GM12873 (cell line): ENCODE measurements around the gene LAMB2.

Experiments used
- CTCF ChIP-seq: IDR thresholded peaks from 2 replicates; pipeline ENCODE4 v1.5.1; 2012; ENCODE audit warnings: low read depth, mild to moderate bottlenecking, moderate library complexity, low read length, control low read depth; ENCODE audit not compliant: insufficient read depth; ENCODE audit errors: missing control alignments

LAMB2 gene

GRCh38 chr3:49165771-49166751, 33.2 kb upstream of the LAMB2 start, which contains the start of gene CCDC71:
CCDC71 (minus strand) TSS chr3:49166331; CDS start chr3:49164208, 2,123 bp downstream.
- no peak for TF ChIP-seq CTCF

- no peak for TF ChIP-seq CTCF
Observed at GRCh38 chr3:49164983-49165720, 32.3 kb upstream of the LAMB2 start.

- no peak for TF ChIP-seq CTCF
Observed at GRCh38 chr3:49163609-49164008, 30.8 kb upstream of the LAMB2 start.

GRCh38 chr3:49162751-49163419, 30.0 kb upstream of the LAMB2 start:
- TF ChIP-seq CTCF = no peak

GRCh38 chr3:49161808-49162530, 29.1 kb upstream of the LAMB2 start:
- no peak for TF ChIP-seq CTCF

- TF ChIP-seq CTCF = no peak
Observed at GRCh38 chr3:49161197-49161596, 28.3 kb upstream of the LAMB2 start.

- TF ChIP-seq CTCF = no peak
Observed at GRCh38 chr3:49158792-49159191, 25.9 kb upstream of the LAMB2 start.
